GM11168 (cell line): Measurements from ENCODE around the gene NDUFV3.
"Not testable (repeated sequence)": the region's sequence is repeated elsewhere in the genome, so short reads cannot be mapped to it uniquely, and the experiment has no call there.

Experiments
- in situ Hi-C: fragments of 300-500 bp; cut with MboI; formaldehyde crosslinking; loops from one replicate; pipeline ENCODE4 v1.12.0; 2022; ENCODE audit warnings: low sequenced_read_pairs; ENCODE audit not compliant: unreplicated experiment

NDUFV3 gene

GRCh38 chr21:42855171-42855936 is 37.8 kb upstream of the NDUFV3 start:
- in situ Hi-C loops: no loop called here

GRCh38 chr21:42855937-42856335 is 37.2 kb upstream of the NDUFV3 start:
- in situ Hi-C loops: no loop called here

- in situ Hi-C loops: no loop called here
These were observed 35.9 kb upstream of the NDUFV3 start for GRCh38 chr21:42857216-42857615.

GRCh38 chr21:42858185-42858847 is 34.8 kb upstream of the NDUFV3 start:
- in situ Hi-C loops: no loop called here

GRCh38 chr21:42858957-42859890 is 33.9 kb upstream of the NDUFV3 start:
- in situ Hi-C loops: no loop called here

- in situ Hi-C loops: no loop called here
These were observed 33.2 kb upstream of the NDUFV3 start for GRCh38 chr21:42859891-42860230.

- in situ Hi-C loops: no loop called here
These were observed 32.8 kb upstream of the NDUFV3 start for GRCh38 chr21:42860345-42860744.

GRCh38 chr21:42861311-42861847 is 31.7 kb upstream of the NDUFV3 start:
- in situ Hi-C loops: no loop called here

- in situ Hi-C loops: no loop called here
These were observed 31.2 kb upstream of the NDUFV3 start for GRCh38 chr21:42861848-42862400.

- in situ Hi-C loops: no loop called here
These were observed 30.2 kb upstream of the NDUFV3 start for GRCh38 chr21:42862774-42863503.

- in situ Hi-C loops: no loop called here
These were observed 29.6 kb upstream of the NDUFV3 start for GRCh38 chr21:42863504-42863870.

- in situ Hi-C loops: no loop called here
These were observed 28.8 kb upstream of the NDUFV3 start for GRCh38 chr21:42864286-42864685.

GRCh38 chr21:42864815-42865775 is 28.0 kb upstream of the NDUFV3 start:
- in situ Hi-C loops: no loop called here

- in situ Hi-C loops: no loop called here
These were observed 27.3 kb upstream of the NDUFV3 start for GRCh38 chr21:42865776-42866160.

- in situ Hi-C loops: no loop called here
These were observed 24.9 kb upstream of the NDUFV3 start for GRCh38 chr21:42868196-42868595.

- in situ Hi-C loops: no loop called here
These were observed 20.0 kb upstream of the NDUFV3 start for GRCh38 chr21:42873096-42873495.

- in situ Hi-C loops: not testable (repeated sequence)
These were observed 17.3 kb upstream of the NDUFV3 start for GRCh38 chr21:42875811-42876210.

GRCh38 chr21:42878678-42878992 is 14.5 kb upstream of the NDUFV3 start:
- in situ Hi-C loops: no loop called here
